A549 (cell line): ENCODE results near the gene IKZF3. TPM values are rescaled to one million over a fixed set of nuclear protein-coding genes. Genes with fewer than 3 reads are reported as not detected.

Experiments
- ATAC-seq, 2 experiments: fragments of 200-7000 bp in 1 of 2; fragments of >200 bp in 1 of 2; cut with Nextera tagmentation in 1 of 2; cut with Tn5 transposase in 1 of 2; 3 replicates each; pipeline versions ENCODE4 v1.8.0 to v1.9.1; 2018 to 2020; ENCODE audit warnings: mild to moderate bottlenecking in 1 of 2, moderate library complexity in 1 of 2
- CTCF ChIA-PET: fragments of 300-600 bp; sonication (Branson Sonifier 250); formaldehyde crosslinking; extraction: SDS; loops from one replicate; lab custom pipeline; 2021; ENCODE audit warnings: antibody characterized with exemption, inconsistent platforms; lab: Yijun Ruan, JAX
- POLR2A ChIA-PET: fragments of 350-600 bp; formaldehyde crosslinking; extraction: SDS; loops from one replicate; lab custom pipeline; 2021; ENCODE audit warnings: antibody characterized with exemption, inconsistent platforms; lab: Yijun Ruan, JAX
- DNase-seq, 2 experiments: peaks; one replicate each; pipeline versions ENCODE4 v3.0.0 to v3.0.0-alpha.2; 2011 to 2016; ENCODE audit warnings: low read depth in 1 of 2, low spot score in 1 of 2
- FAIRE-seq: peaks from 2 replicates; lab custom pipeline; 2011; peaks lifted over from hg19 to GRCh38; lab: Jason Lieb, UNC
- H3K27ac ChIP-seq, 2 experiments: fragments of >200 bp; sonication (Bioruptor Twin); formaldehyde crosslinking; 3 replicates each; pipeline ENCODE4 v1.5.1; 2016 to 2017
- H3K4me1 ChIP-seq: fragments of >200 bp; sonication (Bioruptor Twin); formaldehyde crosslinking; 3 replicates; pipeline ENCODE4 v1.6.1; 2016
- H3K4me2 ChIP-seq: fragments of >200 bp; sonication (Bioruptor Twin); formaldehyde crosslinking; 3 replicates; pipeline ENCODE4 v1.6.1; 2016
- H3K4me3 ChIP-seq: fragments of >200 bp; sonication (Bioruptor Twin); formaldehyde crosslinking; 3 replicates; pipeline ENCODE4 v1.5.1; 2016
- H3K9me3 ChIP-seq: fragments of >200 bp; sonication (Bioruptor Twin); formaldehyde crosslinking; 3 replicates; pipeline ENCODE4 v1.6.1; 2016
- CEBPB ChIP-seq, 2 experiments: fragments of >200 bp in 1 of 2; sonication (Bioruptor Twin) in 1 of 2; formaldehyde crosslinking in 1 of 2; IDR thresholded peaks; 2 replicates each; pipeline ENCODE4 v1.6.1; 2012 to 2016
- CHD2 ChIP-seq: fragments of 150-350 bp; IDR thresholded peaks from 2 replicates; pipeline ENCODE4 v1.6.1; 2014; ENCODE audit warnings: low read length; ENCODE audit not compliant: partially characterized antibody
- EHMT2 ChIP-seq: fragments of 200-600 bp; sonication (generic); IDR thresholded peaks from 2 replicates; pipeline ENCODE4 v1.6.1; 2016; ENCODE audit warnings: antibody characterized with exemption, low read depth, mild to moderate bottlenecking, moderate library complexity
- FOSB ChIP-seq: fragments of 250-450 bp; sonication (Bioruptor Pico); IDR thresholded peaks from 2 replicates; pipeline ENCODE4 v1.5.0; 2020; ENCODE audit warnings: mild to moderate bottlenecking, moderate library complexity
- FOSL2 ChIP-seq, 2 experiments: fragments of 450-650 bp in 1 of 2; fragments of >200 bp in 1 of 2; sonication (Bioruptor Twin) in 1 of 2; formaldehyde crosslinking; IDR thresholded peaks; 2 replicates each; pipeline versions ENCODE4 v1.5.0 to v1.6.1; 2016 to 2020; ENCODE audit warnings: mild to moderate bottlenecking in 1 of 2, moderate library complexity in 1 of 2
- FOXS1 ChIP-seq: fragments of 250-450 bp; sonication (Bioruptor Pico); IDR thresholded peaks from 2 replicates; pipeline ENCODE4 v1.5.0; 2020; ENCODE audit warnings: mild to moderate bottlenecking, moderate library complexity
- HDAC2 ChIP-seq: fragments of 200-600 bp; sonication (generic); IDR thresholded peaks from 2 replicates; pipeline ENCODE4 v1.6.1; 2016
- HOXA7 ChIP-seq: fragments of 250-450 bp; sonication (Bioruptor Pico); IDR thresholded peaks from 2 replicates; pipeline ENCODE4 v1.5.0; 2020; ENCODE audit warnings: mild to moderate bottlenecking, moderate library complexity
- KDM1A ChIP-seq: fragments of 200-600 bp; sonication (generic); IDR thresholded peaks from 2 replicates; pipeline ENCODE4 v1.6.1; 2016; ENCODE audit warnings: low read depth, mild to moderate bottlenecking
- MYC ChIP-seq: IDR thresholded peaks from 2 replicates; pipeline ENCODE4 v1.6.1; 2012; ENCODE audit warnings: mild to moderate bottlenecking, inconsistent platforms, low read length, improper control_type of control experiment, borderline replicate concordance
- NR3C1 ChIP-seq: fragments of >200 bp; sonication (Bioruptor Twin); formaldehyde crosslinking; IDR thresholded peaks from 3 replicates; pipeline ENCODE4 v1.6.1; 2017
- RAD21 ChIP-seq, 2 experiments: fragments of >200 bp in 1 of 2; sonication (Bioruptor Twin) in 1 of 2; formaldehyde crosslinking in 1 of 2; IDR thresholded peaks in 1 of 2; conservative IDR thresholded peaks in 1 of 2; 2 replicates in 1 of 2; 3 replicates in 1 of 2; pipeline ENCODE4 v1.6.1; 2012 to 2018; ENCODE audit warnings: inconsistent platforms in 1 of 2
- RARB ChIP-seq: fragments of 250-450 bp; sonication (Bioruptor Pico); IDR thresholded peaks from 2 replicates; pipeline ENCODE4 v1.8.0; 2021; ENCODE audit warnings: mild to moderate bottlenecking, moderate library complexity
- RCOR1 ChIP-seq: fragments of 150-350 bp; IDR thresholded peaks from 2 replicates; pipeline ENCODE4 v1.6.1; 2014; ENCODE audit warnings: antibody characterized with exemption, low read length, low read depth
- SREBF2 ChIP-seq: fragments of 450-650 bp; IDR thresholded peaks from 2 replicates; pipeline ENCODE4 v1.6.1; 2014; ENCODE audit warnings: mild to moderate bottlenecking, moderate library complexity
- TP53 ChIP-seq: fragments of 250-450 bp; sonication (Bioruptor Pico); IDR thresholded peaks from 2 replicates; pipeline ENCODE4 v1.5.0; 2021; ENCODE audit warnings: mild to moderate bottlenecking, moderate library complexity
- ZFP36 ChIP-seq: fragments of 450-650 bp; IDR thresholded peaks from 2 replicates; pipeline ENCODE4 v1.6.1; 2014; ENCODE audit warnings: borderline replicate concordance; ENCODE audit not compliant: partially characterized antibody
- ZNF302 ChIP-seq: fragments of 250-450 bp; sonication (Bioruptor Pico); IDR thresholded peaks from 2 replicates; pipeline ENCODE4 v1.9.0; 2021; ENCODE audit warnings: inconsistent platforms, mild to moderate bottlenecking, moderate library complexity
- WGBS: methylation state at CpG from one replicate; pipeline ENCODE4 v1.1.6; 2017; ENCODE audit errors: missing lambda C conversion rate; 5-methylcytosine and 5-hydroxymethylcytosine counted together
- polyA plus RNA-seq, 4 experiments: library from polyadenylated mRNA; depleted of rRNA in 3 of 4; stranded (reverse); fragments of >200 nt; fragmentation: RNase III in 1 of 4; extraction: RNeasy Plus Mini Kit Qiagen cat#74134 plus additional on column Dnase treatment in 1 of 4; gene quantifications; 2 replicates in 3 of 4; 3 replicates in 1 of 4; pipeline ENCODE4 v1.2.3, GENCODE V29; 2011 to 2017
- TF ChIP-seq, protein P1 (sequence below): fragments of >200 bp; sonication (Bioruptor Twin); formaldehyde crosslinking; IDR thresholded peaks from 2 replicates; pipeline ENCODE4 v1.6.1; 2016
- TF ChIP-seq, protein P2 (sequence below): fragments of >200 bp; sonication (Bioruptor Twin); formaldehyde crosslinking; IDR thresholded peaks from 3 replicates; pipeline ENCODE4 v1.6.1; 2016
- TF ChIP-seq, protein P3 (sequence below): fragments of >200 bp; sonication (Bioruptor Twin); formaldehyde crosslinking; IDR thresholded peaks from 3 replicates; pipeline ENCODE4 v1.5.1; 2016
- TF ChIP-seq, protein P4 (sequence below): IDR thresholded peaks from 2 replicates; pipeline ENCODE4 v1.6.1; 2012
- TF ChIP-seq, protein P5 (sequence below): fragments of 150-350 bp; IDR thresholded peaks from 2 replicates; pipeline ENCODE4 v1.6.1; 2014; ENCODE audit warnings: low read depth, mild to moderate bottlenecking, low read length
- TF ChIP-seq, protein P6 (sequence below): IDR thresholded peaks from 2 replicates; pipeline ENCODE4 v1.6.1; 2012; ENCODE audit warnings: low read depth, borderline replicate concordance
- TF ChIP-seq, protein P7 (sequence below): fragments of 450-650 bp; IDR thresholded peaks from 2 replicates; pipeline ENCODE4 v1.6.1; 2014; ENCODE audit warnings: antibody characterized with exemption

IKZF3 gene
- polyA plus RNA-seq, 2 of the 4 experiments (the other 2 are of a cell fraction): not detected

DNA sequence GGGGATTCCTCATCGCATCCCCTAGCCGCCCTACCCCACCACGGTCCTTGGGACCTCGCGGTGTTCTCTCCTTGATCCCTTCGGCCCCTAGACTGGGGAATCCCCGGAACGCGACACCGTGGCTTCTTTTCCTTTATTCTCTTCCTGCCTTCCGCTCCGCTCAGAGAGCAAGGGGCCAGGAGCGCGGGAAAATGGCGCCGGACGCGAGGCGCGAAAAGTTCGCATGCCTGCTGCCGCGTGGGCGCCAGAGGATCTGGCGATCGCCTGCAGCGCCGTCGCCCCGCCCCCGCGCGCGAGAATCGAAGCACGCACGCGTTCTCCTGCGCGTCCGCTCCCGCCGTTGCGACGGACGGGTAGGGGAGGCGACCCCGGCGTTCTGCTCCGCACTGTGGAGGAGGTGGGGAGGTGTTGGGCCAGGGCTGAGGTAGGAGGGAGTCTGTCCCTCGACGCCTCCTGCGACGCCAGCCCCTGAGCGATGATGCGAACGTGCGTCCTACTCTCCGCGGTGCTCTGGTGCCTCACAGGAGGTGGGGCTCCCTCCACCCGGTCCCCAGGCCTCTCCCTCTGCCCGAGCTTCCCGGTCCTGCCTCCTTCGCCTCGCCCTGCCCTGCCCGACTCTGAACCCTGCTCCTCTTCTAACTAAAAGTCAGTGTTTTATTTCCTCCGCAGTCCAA lies 3.9 kb upstream of the IKZF3 start, which contains the start of gene ZPBP2:
ZPBP2 (plus strand) TSS at position 323 of the 674 bp plus-strand sequence; CDS start at position 476, 153 bp downstream.
- WGBS: 89% methylated on average over 67 of the region's 67 CpGs
- POLR2A ChIA-PET: no interaction called here
- no peak for FAIRE-seq

DNA sequence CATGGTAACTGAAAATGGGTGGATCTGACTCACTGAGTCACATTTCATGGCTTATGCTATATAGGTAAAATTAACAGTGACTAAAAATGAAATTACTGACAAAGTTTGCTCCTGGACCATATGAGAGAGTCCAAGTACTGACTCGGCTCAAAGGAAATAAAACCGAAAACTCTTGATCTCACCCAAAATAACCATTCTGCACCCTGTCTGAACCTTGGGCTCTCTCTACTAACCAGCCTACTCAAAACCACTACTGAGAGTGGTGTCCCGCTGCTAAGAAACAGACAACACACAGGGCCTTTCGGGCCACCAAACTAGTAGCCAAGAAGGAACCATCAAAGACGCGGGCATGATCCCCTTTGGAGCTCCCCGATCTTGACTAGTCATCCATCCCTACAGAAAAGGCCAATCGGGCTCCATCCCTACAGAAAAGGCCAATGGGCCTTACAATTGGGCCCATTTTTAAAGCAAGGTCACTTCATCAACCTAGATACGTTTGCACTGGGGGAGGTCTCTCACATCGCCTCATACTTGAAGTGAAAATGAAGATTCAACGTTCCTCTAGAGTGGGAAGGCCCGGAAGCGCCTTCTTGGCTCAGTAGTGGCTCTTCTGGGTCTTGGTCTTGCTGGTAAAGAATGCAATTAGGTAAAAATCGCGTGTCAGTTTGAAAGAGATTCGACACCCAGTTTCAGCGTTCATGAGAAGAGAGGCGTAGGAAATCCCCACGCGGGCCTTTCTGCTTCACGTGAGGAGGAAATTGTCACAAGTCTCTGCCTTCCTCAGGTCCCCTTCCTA lies 3.2 kb upstream of the IKZF3 start:
- Histone ChIP-seq H3K4me3 (no peak overlapping the region), H3K9me3 (peaks cover 7% of the 10 kb centered on the region), H3K4me1 (peaks cover 9% of the 10 kb centered on the region; the same call in 2 of the 3 replicates), H3K27ac (no peak overlapping the region), H3K4me2 (no peak overlapping the region)
- DNase-seq (no peak), ATAC-seq (no peak), FAIRE-seq (no peak)
- WGBS: 72% methylated on average over 21 of the region's 21 CpGs
- ChIA-PET CTCF (interaction anchor here (0.6 kb wide), 1 partner anchor 15 kb away, joined by 3 read pairs; no protein-coding TSS in a partner anchor), POLR2A (no interaction called here)
- TF ChIP-seq, protein P1, sequence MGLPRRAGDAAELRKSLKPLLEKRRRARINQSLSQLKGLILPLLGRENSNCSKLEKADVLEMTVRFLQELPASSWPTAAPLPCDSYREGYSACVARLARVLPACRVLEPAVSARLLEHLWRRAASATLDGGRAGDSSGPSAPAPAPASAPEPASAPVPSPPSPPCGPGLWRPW: no peak
- TF ChIP-seq, protein P2, sequence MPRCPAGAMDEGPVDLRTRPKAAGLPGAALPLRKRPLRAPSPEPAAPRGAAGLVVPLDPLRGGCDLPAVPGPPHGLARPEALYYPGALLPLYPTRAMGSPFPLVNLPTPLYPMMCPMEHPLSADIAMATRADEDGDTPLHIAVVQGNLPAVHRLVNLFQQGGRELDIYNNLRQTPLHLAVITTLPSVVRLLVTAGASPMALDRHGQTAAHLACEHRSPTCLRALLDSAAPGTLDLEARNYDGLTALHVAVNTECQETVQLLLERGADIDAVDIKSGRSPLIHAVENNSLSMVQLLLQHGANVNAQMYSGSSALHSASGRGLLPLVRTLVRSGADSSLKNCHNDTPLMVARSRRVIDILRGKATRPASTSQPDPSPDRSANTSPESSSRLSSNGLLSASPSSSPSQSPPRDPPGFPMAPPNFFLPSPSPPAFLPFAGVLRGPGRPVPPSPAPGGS: no peak
- TF ChIP-seq NR3C1 (no peak), SREBF2 (no peak), HOXA7 (CRISPR knock-in tag) (no peak), FOSB (CRISPR knock-in tag) (no peak), KDM1A (no peak), MYC (no peak), CHD2 (no peak), RARB (CRISPR knock-in tag) (no peak), FOSL2 (IDR thresholded peaks at IDR 0.05) (no peak), FOSL2 (CRISPR knock-in tag; IDR thresholded peaks at IDR 0.05) (no peak), EHMT2 (no peak), CEBPB (IDR thresholded peaks at IDR 0.05) (no peak)
- TF ChIP-seq, protein P3, sequence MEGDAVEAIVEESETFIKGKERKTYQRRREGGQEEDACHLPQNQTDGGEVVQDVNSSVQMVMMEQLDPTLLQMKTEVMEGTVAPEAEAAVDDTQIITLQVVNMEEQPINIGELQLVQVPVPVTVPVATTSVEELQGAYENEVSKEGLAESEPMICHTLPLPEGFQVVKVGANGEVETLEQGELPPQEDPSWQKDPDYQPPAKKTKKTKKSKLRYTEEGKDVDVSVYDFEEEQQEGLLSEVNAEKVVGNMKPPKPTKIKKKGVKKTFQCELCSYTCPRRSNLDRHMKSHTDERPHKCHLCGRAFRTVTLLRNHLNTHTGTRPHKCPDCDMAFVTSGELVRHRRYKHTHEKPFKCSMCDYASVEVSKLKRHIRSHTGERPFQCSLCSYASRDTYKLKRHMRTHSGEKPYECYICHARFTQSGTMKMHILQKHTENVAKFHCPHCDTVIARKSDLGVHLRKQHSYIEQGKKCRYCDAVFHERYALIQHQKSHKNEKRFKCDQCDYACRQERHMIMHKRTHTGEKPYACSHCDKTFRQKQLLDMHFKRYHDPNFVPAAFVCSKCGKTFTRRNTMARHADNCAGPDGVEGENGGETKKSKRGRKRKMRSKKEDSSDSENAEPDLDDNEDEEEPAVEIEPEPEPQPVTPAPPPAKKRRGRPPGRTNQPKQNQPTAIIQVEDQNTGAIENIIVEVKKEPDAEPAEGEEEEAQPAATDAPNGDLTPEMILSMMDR: no peak
- TF ChIP-seq, protein P4, sequence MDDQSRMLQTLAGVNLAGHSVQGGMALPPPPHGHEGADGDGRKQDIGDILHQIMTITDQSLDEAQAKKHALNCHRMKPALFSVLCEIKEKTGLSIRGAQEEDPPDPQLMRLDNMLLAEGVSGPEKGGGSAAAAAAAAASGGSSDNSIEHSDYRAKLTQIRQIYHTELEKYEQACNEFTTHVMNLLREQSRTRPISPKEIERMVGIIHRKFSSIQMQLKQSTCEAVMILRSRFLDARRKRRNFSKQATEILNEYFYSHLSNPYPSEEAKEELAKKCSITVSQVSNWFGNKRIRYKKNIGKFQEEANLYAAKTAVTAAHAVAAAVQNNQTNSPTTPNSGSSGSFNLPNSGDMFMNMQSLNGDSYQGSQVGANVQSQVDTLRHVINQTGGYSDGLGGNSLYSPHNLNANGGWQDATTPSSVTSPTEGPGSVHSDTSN: no peak

More for the DNA sequence above, 3.9 kb upstream of the IKZF3 start, which contains the start of gene ZPBP2:
- no peak for TF ChIP-seq NR3C1
- TF ChIP-seq, protein P5, sequence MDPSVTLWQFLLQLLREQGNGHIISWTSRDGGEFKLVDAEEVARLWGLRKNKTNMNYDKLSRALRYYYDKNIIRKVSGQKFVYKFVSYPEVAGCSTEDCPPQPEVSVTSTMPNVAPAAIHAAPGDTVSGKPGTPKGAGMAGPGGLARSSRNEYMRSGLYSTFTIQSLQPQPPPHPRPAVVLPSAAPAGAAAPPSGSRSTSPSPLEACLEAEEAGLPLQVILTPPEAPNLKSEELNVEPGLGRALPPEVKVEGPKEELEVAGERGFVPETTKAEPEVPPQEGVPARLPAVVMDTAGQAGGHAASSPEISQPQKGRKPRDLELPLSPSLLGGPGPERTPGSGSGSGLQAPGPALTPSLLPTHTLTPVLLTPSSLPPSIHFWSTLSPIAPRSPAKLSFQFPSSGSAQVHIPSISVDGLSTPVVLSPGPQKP: no peak
- no peak for TF ChIP-seq ZFP36
- TF ChIP-seq RCOR1: no peak
- TF ChIP-seq, protein P6, sequence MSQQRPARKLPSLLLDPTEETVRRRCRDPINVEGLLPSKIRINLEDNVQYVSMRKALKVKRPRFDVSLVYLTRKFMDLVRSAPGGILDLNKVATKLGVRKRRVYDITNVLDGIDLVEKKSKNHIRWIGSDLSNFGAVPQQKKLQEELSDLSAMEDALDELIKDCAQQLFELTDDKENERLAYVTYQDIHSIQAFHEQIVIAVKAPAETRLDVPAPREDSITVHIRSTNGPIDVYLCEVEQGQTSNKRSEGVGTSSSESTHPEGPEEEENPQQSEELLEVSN: no peak
- no peak for TF ChIP-seq CEBPB (IDR thresholded peaks at IDR 0.05)
- no peak for TF ChIP-seq ZNF302 (CRISPR knock-in tag)
- no peak for TF ChIP-seq HDAC2
- TF ChIP-seq, protein P7, sequence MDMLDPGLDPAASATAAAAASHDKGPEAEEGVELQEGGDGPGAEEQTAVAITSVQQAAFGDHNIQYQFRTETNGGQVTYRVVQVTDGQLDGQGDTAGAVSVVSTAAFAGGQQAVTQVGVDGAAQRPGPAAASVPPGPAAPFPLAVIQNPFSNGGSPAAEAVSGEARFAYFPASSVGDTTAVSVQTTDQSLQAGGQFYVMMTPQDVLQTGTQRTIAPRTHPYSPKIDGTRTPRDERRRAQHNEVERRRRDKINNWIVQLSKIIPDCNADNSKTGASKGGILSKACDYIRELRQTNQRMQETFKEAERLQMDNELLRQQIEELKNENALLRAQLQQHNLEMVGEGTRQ: no peak
- TF ChIP-seq FOXS1 (CRISPR knock-in tag): no peak
- no peak for TF ChIP-seq TP53 (CRISPR knock-in tag)
- no peak for TF ChIP-seq FOSB (CRISPR knock-in tag)
- no peak for TF ChIP-seq RAD21 (conservative IDR thresholded peaks at IDR 0.05 in 1 of 2, IDR thresholded peaks at IDR 0.05 in 1 of 2)
- no peak for TF ChIP-seq KDM1A
- TF ChIP-seq HOXA7 (CRISPR knock-in tag): no peak
- peaks cover 7% of the 10 kb centered on the region for H3K9me3 ChIP-seq
- no peak within 1 kb of the TSS for H3K4me3 ChIP-seq
- no peak within 1 kb of the TSS for H3K27ac ChIP-seq
- no peak within 1 kb of the TSS for H3K4me2 ChIP-seq
- peaks cover 9% of the 10 kb centered on the region; the same call in 2 of the 3 replicates for H3K4me1 ChIP-seq
- CTCF ChIA-PET: no interaction called here
- no peak for DNase-seq
- no peak for ATAC-seq
